HEK293 (cell line): Measurements from ENCODE around the gene MDFI.

Source experiments
- KLF7 ChIP-seq: fragments of 450-650 bp; formaldehyde crosslinking; IDR thresholded peaks from 2 replicates; pipeline ENCODE4 v1.5.1; 2016; ENCODE audit warnings: missing biosample characterization, missing genetic modification characterization, borderline replicate concordance
- KLF8 ChIP-seq: fragments of 450-650 bp; formaldehyde crosslinking; IDR thresholded peaks from 2 replicates; pipeline ENCODE4 v1.5.1; 2016; ENCODE audit warnings: missing biosample characterization, missing genetic modification characterization
- TRIM28 ChIP-seq: IDR thresholded peaks from 2 replicates; pipeline ENCODE4 v1.6.1; 2011; ENCODE audit warnings: low read length, control low read depth, borderline replicate concordance
- ZNF155 ChIP-seq: fragments of 450-650 bp; formaldehyde crosslinking; IDR thresholded peaks from 2 replicates; pipeline ENCODE4 v1.5.1; 2016; ENCODE audit warnings: missing biosample characterization, missing genetic modification characterization
- ZNF394 ChIP-seq: fragments of 450-650 bp; formaldehyde crosslinking; IDR thresholded peaks from 2 replicates; pipeline ENCODE4 v1.5.1; 2016; ENCODE audit warnings: missing biosample characterization, missing genetic modification characterization, mild to moderate bottlenecking, moderate library complexity, borderline replicate concordance
- ZNF585B ChIP-seq: fragments of 450-650 bp; formaldehyde crosslinking; IDR thresholded peaks from 2 replicates; pipeline ENCODE4 v1.5.1; 2016; ENCODE audit warnings: missing biosample characterization, missing genetic modification characterization
- ZNF777 ChIP-seq: fragments of 450-650 bp; formaldehyde crosslinking; IDR thresholded peaks from 2 replicates; pipeline ENCODE4 v1.5.1; 2017; ENCODE audit warnings: missing biosample characterization, missing genetic modification characterization, borderline replicate concordance
- TF ChIP-seq, protein P1 (sequence below): fragments of 450-650 bp; formaldehyde crosslinking; conservative IDR thresholded peaks from 2 replicates; pipeline ENCODE4 v1.5.1; 2016; ENCODE audit warnings: low read depth, missing biosample characterization, missing genetic modification characterization
- TF ChIP-seq, protein P2 (sequence below): fragments of 450-650 bp; formaldehyde crosslinking; IDR thresholded peaks from 2 replicates; pipeline ENCODE4 v1.5.1; 2016; ENCODE audit warnings: missing biosample characterization, missing genetic modification characterization
- TF ChIP-seq, protein P3 (sequence below): fragments of 450-650 bp; formaldehyde crosslinking; optimal IDR thresholded peaks from 2 replicates; pipeline ENCODE3; 2016; ENCODE audit warnings: missing biosample characterization, mild to moderate bottlenecking, missing genetic modification characterization
- TF ChIP-seq, protein P4 (sequence below): fragments of 450-650 bp; formaldehyde crosslinking; IDR thresholded peaks from 2 replicates; pipeline ENCODE4 v1.5.1; 2016; ENCODE audit warnings: missing biosample characterization, missing genetic modification characterization
- TF ChIP-seq, protein P5 (sequence below): fragments of 450-650 bp; formaldehyde crosslinking; IDR thresholded peaks from 2 replicates; pipeline ENCODE4 v1.5.1; 2016; ENCODE audit warnings: missing biosample characterization, missing genetic modification characterization
- TF ChIP-seq, protein P6 (sequence below): fragments of 450-650 bp; formaldehyde crosslinking; IDR thresholded peaks from 2 replicates; pipeline ENCODE4 v1.5.1; 2017; ENCODE audit warnings: missing biosample characterization, missing genetic modification characterization
- TF ChIP-seq, protein P7 (sequence below): fragments of 450-650 bp; formaldehyde crosslinking; IDR thresholded peaks from 2 replicates; pipeline ENCODE4 v1.5.1; 2017; ENCODE audit warnings: missing biosample characterization, missing genetic modification characterization
- TF ChIP-seq, protein P8 (sequence below): fragments of 450-650 bp; IDR thresholded peaks from 2 replicates; pipeline ENCODE4 v1.5.1; 2018; ENCODE audit warnings: missing biosample characterization, missing genetic modification characterization

MDFI gene

DNA sequence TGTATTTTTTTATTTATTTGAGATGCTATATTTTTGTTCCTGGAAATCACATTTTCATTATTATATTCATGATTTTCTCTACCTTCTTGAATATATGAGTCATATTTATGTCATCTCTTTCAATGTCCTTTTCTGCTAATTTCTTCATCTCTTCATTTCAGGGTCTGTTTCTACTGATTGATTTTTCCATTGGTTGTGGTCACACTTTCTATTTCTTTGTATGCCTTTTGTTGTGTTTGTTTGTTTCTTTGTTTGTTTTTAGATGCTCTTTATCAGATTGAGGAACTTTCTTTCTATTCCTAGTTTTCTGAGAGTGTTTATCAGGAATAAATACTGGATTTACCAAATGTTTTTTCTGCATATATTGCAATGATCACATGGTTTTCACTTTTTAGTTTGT, 16.9 kb upstream of the MDFI start (continued):
- TF ChIP-seq, protein P1, sequence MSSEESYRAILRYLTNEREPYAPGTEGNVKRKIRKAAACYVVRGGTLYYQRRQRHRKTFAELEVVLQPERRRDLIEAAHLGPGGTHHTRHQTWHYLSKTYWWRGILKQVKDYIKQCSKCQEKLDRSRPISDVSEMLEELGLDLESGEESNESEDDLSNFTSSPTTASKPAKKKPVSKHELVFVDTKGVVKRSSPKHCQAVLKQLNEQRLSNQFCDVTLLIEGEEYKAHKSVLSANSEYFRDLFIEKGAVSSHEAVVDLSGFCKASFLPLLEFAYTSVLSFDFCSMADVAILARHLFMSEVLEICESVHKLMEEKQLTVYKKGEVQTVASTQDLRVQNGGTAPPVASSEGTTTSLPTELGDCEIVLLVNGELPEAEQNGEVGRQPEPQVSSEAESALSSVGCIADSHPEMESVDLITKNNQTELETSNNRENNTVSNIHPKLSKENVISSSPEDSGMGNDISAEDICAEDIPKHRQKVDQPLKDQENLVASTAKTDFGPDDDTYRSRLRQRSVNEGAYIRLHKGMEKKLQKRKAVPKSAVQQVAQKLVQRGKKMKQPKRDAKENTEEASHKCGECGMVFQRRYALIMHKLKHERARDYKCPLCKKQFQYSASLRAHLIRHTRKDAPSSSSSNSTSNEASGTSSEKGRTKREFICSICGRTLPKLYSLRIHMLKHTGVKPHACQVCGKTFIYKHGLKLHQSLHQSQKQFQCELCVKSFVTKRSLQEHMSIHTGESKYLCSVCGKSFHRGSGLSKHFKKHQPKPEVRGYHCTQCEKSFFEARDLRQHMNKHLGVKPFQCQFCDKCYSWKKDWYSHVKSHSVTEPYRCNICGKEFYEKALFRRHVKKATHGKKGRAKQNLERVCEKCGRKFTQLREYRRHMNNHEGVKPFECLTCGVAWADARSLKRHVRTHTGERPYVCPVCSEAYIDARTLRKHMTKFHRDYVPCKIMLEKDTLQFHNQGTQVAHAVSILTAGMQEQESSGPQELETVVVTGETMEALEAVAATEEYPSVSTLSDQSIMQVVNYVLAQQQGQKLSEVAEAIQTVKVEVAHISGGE (tag by site-specific recombination), result no peak
- no peak for TF ChIP-seq ZNF777 (tag by site-specific recombination)
- TF ChIP-seq ZNF394 (tag by site-specific recombination), result no peak
- 0 out of 2 replicates have a peak, but pooled peaks have one; percentile 28 for TF ChIP-seq TRIM28
- TF ChIP-seq, protein P2, sequence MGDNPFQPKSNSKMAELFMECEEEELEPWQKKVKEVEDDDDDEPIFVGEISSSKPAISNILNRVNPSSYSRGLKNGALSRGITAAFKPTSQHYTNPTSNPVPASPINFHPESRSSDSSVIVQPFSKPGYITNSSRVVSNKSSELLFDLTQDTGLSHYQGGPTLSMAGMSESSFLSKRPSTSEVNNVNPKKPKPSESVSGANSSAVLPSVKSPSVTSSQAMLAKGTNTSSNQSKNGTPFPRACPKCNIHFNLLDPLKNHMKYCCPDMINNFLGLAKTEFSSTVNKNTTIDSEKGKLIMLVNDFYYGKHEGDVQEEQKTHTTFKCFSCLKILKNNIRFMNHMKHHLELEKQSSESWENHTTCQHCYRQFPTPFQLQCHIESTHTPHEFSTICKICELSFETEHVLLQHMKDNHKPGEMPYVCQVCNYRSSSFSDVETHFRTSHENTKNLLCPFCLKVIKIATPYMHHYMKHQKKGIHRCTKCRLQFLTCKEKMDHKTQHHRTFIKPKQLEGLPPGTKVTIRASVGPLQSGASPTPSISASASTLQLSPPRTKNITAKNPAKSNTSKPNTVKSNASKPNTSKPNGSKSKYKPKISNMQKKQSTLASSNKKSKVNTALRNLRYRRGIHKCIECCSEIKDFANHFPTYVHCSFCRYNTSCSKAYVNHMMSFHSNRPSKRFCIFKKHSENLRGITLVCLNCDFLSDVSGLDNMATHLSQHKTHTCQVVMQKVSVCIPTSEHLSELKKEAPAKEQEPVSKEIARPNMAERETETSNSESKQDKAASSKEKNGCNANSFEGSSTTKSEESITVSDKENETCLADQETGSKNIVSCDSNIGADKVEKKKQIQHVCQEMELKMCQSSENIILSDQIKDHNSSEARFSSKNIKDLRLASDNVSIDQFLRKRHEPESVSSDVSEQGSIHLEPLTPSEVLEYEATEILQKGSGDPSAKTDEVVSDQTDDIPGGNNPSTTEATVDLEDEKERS (tag by site-specific recombination), result 0 out of 2 replicates have a peak, but pooled peaks have one; percentile 22
- TF ChIP-seq ZNF585B (tag by site-specific recombination), result no peak
- TF ChIP-seq, protein P3, sequence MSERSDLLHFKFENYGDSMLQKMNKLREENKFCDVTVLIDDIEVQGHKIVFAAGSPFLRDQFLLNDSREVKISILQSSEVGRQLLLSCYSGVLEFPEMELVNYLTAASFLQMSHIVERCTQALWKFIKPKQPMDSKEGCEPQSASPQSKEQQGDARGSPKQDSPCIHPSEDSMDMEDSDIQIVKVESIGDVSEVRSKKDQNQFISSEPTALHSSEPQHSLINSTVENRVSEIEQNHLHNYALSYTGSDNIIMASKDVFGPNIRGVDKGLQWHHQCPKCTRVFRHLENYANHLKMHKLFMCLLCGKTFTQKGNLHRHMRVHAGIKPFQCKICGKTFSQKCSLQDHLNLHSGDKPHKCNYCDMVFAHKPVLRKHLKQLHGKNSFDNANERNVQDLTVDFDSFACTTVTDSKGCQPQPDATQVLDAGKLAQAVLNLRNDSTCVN, result no peak
- TF ChIP-seq KLF8, result no peak
- TF ChIP-seq ZNF155 (tag by site-specific recombination), result no peak
- TF ChIP-seq, protein P4, sequence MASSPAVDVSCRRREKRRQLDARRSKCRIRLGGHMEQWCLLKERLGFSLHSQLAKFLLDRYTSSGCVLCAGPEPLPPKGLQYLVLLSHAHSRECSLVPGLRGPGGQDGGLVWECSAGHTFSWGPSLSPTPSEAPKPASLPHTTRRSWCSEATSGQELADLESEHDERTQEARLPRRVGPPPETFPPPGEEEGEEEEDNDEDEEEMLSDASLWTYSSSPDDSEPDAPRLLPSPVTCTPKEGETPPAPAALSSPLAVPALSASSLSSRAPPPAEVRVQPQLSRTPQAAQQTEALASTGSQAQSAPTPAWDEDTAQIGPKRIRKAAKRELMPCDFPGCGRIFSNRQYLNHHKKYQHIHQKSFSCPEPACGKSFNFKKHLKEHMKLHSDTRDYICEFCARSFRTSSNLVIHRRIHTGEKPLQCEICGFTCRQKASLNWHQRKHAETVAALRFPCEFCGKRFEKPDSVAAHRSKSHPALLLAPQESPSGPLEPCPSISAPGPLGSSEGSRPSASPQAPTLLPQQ, result no peak
- TF ChIP-seq, protein P5, sequence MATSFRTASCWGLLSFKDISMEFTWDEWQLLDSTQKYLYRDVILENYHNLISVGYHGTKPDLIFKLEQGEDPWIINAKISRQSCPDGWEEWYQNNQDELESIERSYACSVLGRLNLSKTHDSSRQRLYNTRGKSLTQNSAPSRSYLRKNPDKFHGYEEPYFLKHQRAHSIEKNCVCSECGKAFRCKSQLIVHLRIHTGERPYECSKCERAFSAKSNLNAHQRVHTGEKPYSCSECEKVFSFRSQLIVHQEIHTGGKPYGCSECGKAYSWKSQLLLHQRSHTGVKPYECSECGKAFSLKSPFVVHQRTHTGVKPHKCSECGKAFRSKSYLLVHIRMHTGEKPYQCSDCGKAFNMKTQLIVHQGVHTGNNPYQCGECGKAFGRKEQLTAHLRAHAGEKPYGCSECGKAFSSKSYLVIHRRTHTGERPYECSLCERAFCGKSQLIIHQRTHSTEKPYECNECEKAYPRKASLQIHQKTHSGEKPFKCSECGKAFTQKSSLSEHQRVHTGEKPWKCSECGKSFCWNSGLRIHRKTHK (tag by site-specific recombination), result 0 out of 2 replicates have a peak, but pooled peaks have one; percentile 37
- TF ChIP-seq, protein P6, sequence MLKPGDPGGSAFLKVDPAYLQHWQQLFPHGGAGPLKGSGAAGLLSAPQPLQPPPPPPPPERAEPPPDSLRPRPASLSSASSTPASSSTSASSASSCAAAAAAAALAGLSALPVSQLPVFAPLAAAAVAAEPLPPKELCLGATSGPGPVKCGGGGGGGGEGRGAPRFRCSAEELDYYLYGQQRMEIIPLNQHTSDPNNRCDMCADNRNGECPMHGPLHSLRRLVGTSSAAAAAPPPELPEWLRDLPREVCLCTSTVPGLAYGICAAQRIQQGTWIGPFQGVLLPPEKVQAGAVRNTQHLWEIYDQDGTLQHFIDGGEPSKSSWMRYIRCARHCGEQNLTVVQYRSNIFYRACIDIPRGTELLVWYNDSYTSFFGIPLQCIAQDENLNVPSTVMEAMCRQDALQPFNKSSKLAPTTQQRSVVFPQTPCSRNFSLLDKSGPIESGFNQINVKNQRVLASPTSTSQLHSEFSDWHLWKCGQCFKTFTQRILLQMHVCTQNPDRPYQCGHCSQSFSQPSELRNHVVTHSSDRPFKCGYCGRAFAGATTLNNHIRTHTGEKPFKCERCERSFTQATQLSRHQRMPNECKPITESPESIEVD (tag by site-specific recombination), result no peak
- TF ChIP-seq, protein P7, sequence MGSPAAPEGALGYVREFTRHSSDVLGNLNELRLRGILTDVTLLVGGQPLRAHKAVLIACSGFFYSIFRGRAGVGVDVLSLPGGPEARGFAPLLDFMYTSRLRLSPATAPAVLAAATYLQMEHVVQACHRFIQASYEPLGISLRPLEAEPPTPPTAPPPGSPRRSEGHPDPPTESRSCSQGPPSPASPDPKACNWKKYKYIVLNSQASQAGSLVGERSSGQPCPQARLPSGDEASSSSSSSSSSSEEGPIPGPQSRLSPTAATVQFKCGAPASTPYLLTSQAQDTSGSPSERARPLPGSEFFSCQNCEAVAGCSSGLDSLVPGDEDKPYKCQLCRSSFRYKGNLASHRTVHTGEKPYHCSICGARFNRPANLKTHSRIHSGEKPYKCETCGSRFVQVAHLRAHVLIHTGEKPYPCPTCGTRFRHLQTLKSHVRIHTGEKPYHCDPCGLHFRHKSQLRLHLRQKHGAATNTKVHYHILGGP, result no peak
- TF ChIP-seq, protein P8, sequence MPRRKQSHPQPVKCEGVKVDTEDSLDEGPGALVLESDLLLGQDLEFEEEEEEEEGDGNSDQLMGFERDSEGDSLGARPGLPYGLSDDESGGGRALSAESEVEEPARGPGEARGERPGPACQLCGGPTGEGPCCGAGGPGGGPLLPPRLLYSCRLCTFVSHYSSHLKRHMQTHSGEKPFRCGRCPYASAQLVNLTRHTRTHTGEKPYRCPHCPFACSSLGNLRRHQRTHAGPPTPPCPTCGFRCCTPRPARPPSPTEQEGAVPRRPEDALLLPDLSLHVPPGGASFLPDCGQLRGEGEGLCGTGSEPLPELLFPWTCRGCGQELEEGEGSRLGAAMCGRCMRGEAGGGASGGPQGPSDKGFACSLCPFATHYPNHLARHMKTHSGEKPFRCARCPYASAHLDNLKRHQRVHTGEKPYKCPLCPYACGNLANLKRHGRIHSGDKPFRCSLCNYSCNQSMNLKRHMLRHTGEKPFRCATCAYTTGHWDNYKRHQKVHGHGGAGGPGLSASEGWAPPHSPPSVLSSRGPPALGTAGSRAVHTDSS (tag by site-specific recombination), result no peak
- TF ChIP-seq KLF7 (tag by site-specific recombination), result no peak
